GM12878 (cell line): Measurements from ENCODE around the gene NUP62. TPM values are rescaled to one million over a fixed set of nuclear protein-coding genes. Genes with fewer than 3 reads are reported as not detected.
A peak's percentile ranks its signal among the peaks of the same experiment; 100 is the strongest.

Experiments
- ATAC-seq: fragments of 200-7000 bp; cut with Tn5 transposase; 3 replicates; pipeline ENCODE4 v1.9.1; 2020; ENCODE audit warnings: mild to moderate bottlenecking, moderate library complexity
- BruUV-seq: library from RNA; stranded (reverse); fragments of 400-500 nt; replicated peaks from 2 replicates; lab custom pipeline; 2021; lab: Mats Ljungman, UMichigan
- CTCF ChIA-PET: fragments of 300-600 bp; sonication (Branson Sonifier 250); formaldehyde crosslinking; extraction: SDS; loops from one replicate; lab custom pipeline; 2021; ENCODE audit warnings: inconsistent platforms; lab: Yijun Ruan, JAX
- POLR2A ChIA-PET: fragments of 350-600 bp; formaldehyde crosslinking; extraction: SDS; loops from one replicate; lab custom pipeline; 2021; ENCODE audit warnings: inconsistent platforms; lab: Charles Lee
- RAD21 ChIA-PET: fragments of 300-600 bp; sonication (Branson Sonifier 250); formaldehyde crosslinking; loops from one replicate; lab custom pipeline; 2023; ENCODE audit warnings: antibody characterized with exemption; ENCODE audit not compliant: unreplicated experiment; lab: Charles Lee
- SMC1A ChIA-PET: fragments of 300-600 bp; sonication (Branson Sonifier 250); formaldehyde crosslinking; loops from one replicate; lab custom pipeline; 2023; ENCODE audit not compliant: unreplicated experiment, uncharacterized antibody; lab: Charles Lee
- DNase-seq: peaks from one replicate; pipeline ENCODE4 v3.0.0-alpha.2; 2011; ENCODE audit warnings: low read depth, low spot score
- FAIRE-seq: peaks from 3 replicates; lab custom pipeline; 2011; peaks lifted over from hg19 to GRCh38; lab: Jason Lieb, UNC
- H2AFZ ChIP-seq: 2 replicates; pipeline ENCODE4 v1.6.0; 2011; ENCODE audit warnings: low read depth, low read length, control low read depth; ENCODE audit not compliant: control insufficient read depth
- H3K27ac ChIP-seq: 2 replicates; pipeline ENCODE4 v1.5.1; 2011; ENCODE audit warnings: control low read depth; ENCODE audit not compliant: control insufficient read depth, insufficient read depth
- H3K27me3 ChIP-seq, 2 experiments: replicated peaks in 1 of 2; 2 replicates each; pipeline versions ENCODE4 v1.6.0 to v1.6.1; 2011; ENCODE audit warnings: low read length in 1 of 2; ENCODE audit not compliant: control insufficient read depth in 2 of 2, insufficient read depth in 2 of 2
- H3K36me3 ChIP-seq, 2 experiments: 2 replicates each; pipeline ENCODE4 v1.5.1; 2011; ENCODE audit warnings: low read length in 1 of 2; ENCODE audit not compliant: control insufficient read depth in 2 of 2, insufficient read depth in 2 of 2
- H3K4me1 ChIP-seq: 2 replicates; pipeline ENCODE4 v1.6.1; 2011; ENCODE audit warnings: mild to moderate bottlenecking, low read length, moderate library complexity, mixed read lengths; ENCODE audit not compliant: control insufficient read depth, insufficient read depth
- H3K4me2 ChIP-seq: 2 replicates; pipeline ENCODE4 v1.6.0; 2011; ENCODE audit warnings: control low read depth; ENCODE audit not compliant: control insufficient read depth, insufficient read depth
- H3K4me3 ChIP-seq: fragments of 200-600 bp; sonication (generic); 2 replicates; pipeline ENCODE4 v1.5.1; 2016
- H3K79me2 ChIP-seq: 2 replicates; pipeline ENCODE4 v1.6.0; 2011; ENCODE audit warnings: low read length; ENCODE audit not compliant: control insufficient read depth, insufficient read depth
- H3K9ac ChIP-seq: 2 replicates; pipeline ENCODE4 v1.8.0; 2011; ENCODE audit warnings: low read length, control low read depth, mixed read lengths; ENCODE audit not compliant: control insufficient read depth, insufficient read depth
- H3K9me3 ChIP-seq: replicated peaks from 3 replicates; pipeline ENCODE4 v1.5.1; 2011; ENCODE audit warnings: mild to moderate bottlenecking, low read length; ENCODE audit not compliant: control insufficient read depth, insufficient read depth
- H4K20me1 ChIP-seq: 2 replicates; pipeline ENCODE4 v1.6.0; 2011; ENCODE audit not compliant: control insufficient read depth, insufficient read depth
- BCL3 ChIP-seq: IDR thresholded peaks from 2 replicates; pipeline ENCODE4 v1.6.1; 2011; ENCODE audit warnings: borderline replicate concordance, low read depth, mild to moderate bottlenecking, moderate library complexity, low read length; ENCODE audit not compliant: insufficient read depth, poor library complexity, severe bottlenecking
- BCLAF1 ChIP-seq: fragments of 450-650 bp; IDR thresholded peaks from 2 replicates; pipeline ENCODE4 v1.6.1; 2017; ENCODE audit warnings: antibody characterized with exemption, mild to moderate bottlenecking, moderate library complexity
- CBFB ChIP-seq: IDR thresholded peaks from 2 replicates; pipeline ENCODE4 v1.6.1; 2016; ENCODE audit warnings: antibody characterized with exemption, low read depth
- CHD1 ChIP-seq: IDR thresholded peaks from 2 replicates; pipeline ENCODE4 v1.6.1; 2012; ENCODE audit warnings: low read depth, low read length, improper control_type of control experiment
- FOXK2 ChIP-seq: fragments of 450-650 bp; IDR thresholded peaks from 2 replicates; pipeline ENCODE4 v1.6.1; 2017; ENCODE audit warnings: mild to moderate bottlenecking, moderate library complexity
- GABPA ChIP-seq: IDR thresholded peaks from 2 replicates; pipeline ENCODE4 v1.6.1; 2014; ENCODE audit warnings: antibody characterized with exemption, low read depth, mild to moderate bottlenecking, inconsistent platforms
- IRF4 ChIP-seq: IDR thresholded peaks from 2 replicates; pipeline ENCODE4 v1.6.1; 2011; ENCODE audit warnings: low read depth, low read length
- KLF5 ChIP-seq: fragments of 450-650 bp; IDR thresholded peaks from 2 replicates; pipeline ENCODE4 v1.6.1; 2014; ENCODE audit warnings: mild to moderate bottlenecking; ENCODE audit not compliant: partially characterized antibody
- LARP7 ChIP-seq: fragments of 450-650 bp; IDR thresholded peaks from 2 replicates; pipeline ENCODE4 v1.6.1; 2017; ENCODE audit warnings: mild to moderate bottlenecking
- NFIC ChIP-seq: IDR thresholded peaks from 2 replicates; pipeline ENCODE4 v1.6.1; 2012; ENCODE audit warnings: low read depth, mild to moderate bottlenecking, inconsistent platforms, low read length, moderate library complexity
- NFXL1 ChIP-seq: fragments of 450-650 bp; IDR thresholded peaks from 2 replicates; pipeline ENCODE4 v1.6.1; 2017; ENCODE audit warnings: antibody characterized with exemption, mild to moderate bottlenecking, borderline replicate concordance
- NKRF ChIP-seq: fragments of 450-650 bp; conservative IDR thresholded peaks from 2 replicates; pipeline ENCODE4 v1.6.1; 2017; ENCODE audit warnings: mild to moderate bottlenecking, moderate library complexity
- NR2C1 ChIP-seq: fragments of 450-650 bp; IDR thresholded peaks from 2 replicates; pipeline ENCODE4 v1.6.1; 2017; ENCODE audit warnings: antibody characterized with exemption, mild to moderate bottlenecking, moderate library complexity
- NR2F1 ChIP-seq: fragments of 450-650 bp; conservative IDR thresholded peaks from 2 replicates; pipeline ENCODE4 v1.6.1; 2017; ENCODE audit warnings: mild to moderate bottlenecking
- POU2F2 ChIP-seq: IDR thresholded peaks from 3 replicates; pipeline ENCODE4 v1.6.1; 2011; ENCODE audit warnings: low read depth, mild to moderate bottlenecking, low read length, borderline replicate concordance
- ZBED1 ChIP-seq: IDR thresholded peaks from 2 replicates; pipeline ENCODE4 v1.6.1; 2016; ENCODE audit warnings: borderline replicate concordance
- ZNF274 ChIP-seq: IDR thresholded peaks from one replicate; pipeline ENCODE4 v1.8.0; 2011; ENCODE audit not compliant: insufficient read length, insufficient read depth
- WGBS: methylation state at CpG from one replicate; pipeline ENCODE4 v1.1.6; 2016; ENCODE audit warnings: low lambda C conversion rate; ENCODE audit not compliant: insufficient replicate concordance, insufficient coverage; ENCODE audit errors: missing lambda C conversion rate; 5-methylcytosine and 5-hydroxymethylcytosine counted together
- in situ Hi-C: fragments of 300-500 bp; cut with MboI; formaldehyde crosslinking; loops from 9 replicates; pipeline ENCODE4 v1.14.3; 2018; ENCODE audit warnings: mixed read lengths
- intact Hi-C: fragments of 100-400 bp; cut with micrococcal nuclease; formaldehyde crosslinking; loops from one replicate; pipeline ENCODE4 v1.14.2; 2022; ENCODE audit not compliant: unreplicated experiment
- polyA plus RNA-seq, 11 experiments: library from polyadenylated mRNA; depleted of rRNA in 4 of 11; unstranded in 6 of 11; stranded (reverse) in 5 of 11; fragments of >200 nt; fragmentation: Nextera tagmentation in 4 of 11; fragmentation: Illumina TruSeq in 1 of 11; extraction: Ambion mirVana in 4 of 11; extraction: Trizol in 1 of 11; gene quantifications; 1 replicate in 1 of 11; 2 replicates in 10 of 11; pipeline versions ENCODE4 v1.2.1 to v1.2.3, GENCODE V29; 2011 to 2016; ENCODE audit warnings: inconsistent platforms in 2 of 11, missing spikeins in 2 of 11, low read depth in 1 of 11
- total RNA-seq, 4 experiments: library from RNA; depleted of rRNA in 3 of 4; stranded (reverse); fragments of >200 nt in 3 of 4; fragmentation: Illumina TruSeq in 1 of 4; extraction: Trizol in 1 of 4; gene quantifications; 2 replicates each; pipeline versions ENCODE4 v1.2.1 to v1.2.3, GENCODE V29; 2013 to 2021

The NUP62 gene
- total and polyA plus RNA-seq, 10 of the 15 experiments (the other 5 are each of a cell fraction or from before 2014, with no cell fraction given): 19.5 to 110 (median 66.9) TPM

DNA sequence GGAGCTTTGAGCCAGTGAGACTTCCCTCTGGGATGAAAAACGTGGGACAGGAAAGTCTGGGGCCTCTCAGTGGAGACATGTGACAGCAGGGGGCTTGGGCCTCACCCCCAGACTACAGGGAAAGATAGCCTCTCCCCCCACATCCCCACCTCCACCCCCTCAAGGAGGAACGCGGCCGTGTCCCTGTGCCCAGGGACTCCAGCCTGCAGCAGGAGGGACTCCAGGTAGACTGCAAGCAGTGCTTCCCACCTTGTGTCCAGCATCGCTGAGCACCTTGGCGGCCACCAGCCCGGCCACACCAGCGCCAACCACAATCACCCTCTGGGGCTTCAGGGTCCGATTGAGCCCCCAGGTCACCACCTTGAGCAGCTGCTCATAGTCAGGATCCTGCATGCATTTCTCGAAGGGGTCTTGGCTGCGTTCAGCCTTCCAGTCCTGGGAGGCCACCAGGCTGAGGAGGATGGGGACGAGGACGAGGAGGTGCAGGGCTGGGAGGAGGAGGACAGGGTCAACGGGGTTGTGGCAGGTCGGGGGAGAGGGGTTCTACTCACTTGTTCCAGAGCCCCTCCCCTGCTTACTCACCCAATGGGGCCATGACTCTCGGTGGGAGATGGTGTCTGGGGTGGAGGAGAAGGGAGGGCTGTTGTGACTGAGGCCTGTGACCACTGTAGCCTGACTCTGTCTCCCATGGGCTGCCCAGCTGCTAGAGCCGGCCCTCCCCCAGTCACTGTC is 33.6 kb downstream of the NUP62 start:
- in situ Hi-C loops: loop anchor here (25.0 kb wide), 1 partner anchor 1258 kb away; the partner anchor contains the start of genes CA11 and DBP
- intact Hi-C loops: loop anchor here (2.0 kb wide), 2 partner anchors 19 to 33 kb away; partner anchors contain the start of genes AKT1S1, ATF5, NUP62 and TBC1D17
- ChIA-PET CTCF (interaction anchor here (0.8 to 6.3 kb wide), 7 partner anchors 9 to 88 kb away, joined by 3 to 71 read pairs (median 3); partner anchors contain the start of gene NUP62), POLR2A (interaction anchor here (0.6 to 8.2 kb wide), 14 partner anchors 8 to 525 kb away, joined by 3 to 116 read pairs (median 8); partner anchors contain the start of genes AKT1S1, ATF5, NUP62 and TBC1D17), RAD21 (interaction anchor here (1.1 to 5.4 kb wide), 7 partner anchors 9 to 32 kb away, joined by 3 to 66 read pairs (median 26); partner anchors contain the start of genes ATF5 and NUP62), SMC1A (interaction anchor here (2.4 to 7.3 kb wide), 3 partner anchors 9 to 32 kb away, joined by 6 to 110 read pairs (median 78); partner anchors contain the start of genes ATF5 and NUP62)
- FAIRE-seq: peak; percentile 70
- Histone ChIP-seq H3K27me3 (no peaks in the 10 kb centered on the region), H3K79me2 (peaks cover 42% of the 10 kb centered on the region), H4K20me1 (no peaks in the 10 kb centered on the region), H3K9ac (peak overlapping the region; percentile 78), H3K9me3 (no peaks in the 10 kb centered on the region; the same call in 2 of the 3 replicates), H3K27ac (peak overlapping the region; percentile 91), H3K36me3 (no peaks in the 10 kb centered on the region; a peak in 2 of 4 replicates), H3K4me1 (peaks cover 39% of the 10 kb centered on the region), H3K4me3 (peak overlapping the region; percentile 77), H2AFZ (no peak overlapping the region; the same call in none of the 2 replicates), H3K4me2 (peak overlapping the region; percentile 86)
- no peak for DNase-seq
- WGBS: 2% methylated on average over 17 of the region's 17 CpGs
- TSS peak; percentile 82 for BruUV-seq
- ATAC-seq: peak; percentile 41
- TF ChIP-seq BCLAF1 (no peak), BCL3 (no peak), LARP7 (0 out of 2 replicates have a peak, but pooled peaks have one; percentile 22), NFXL1 (no peak), FOXK2 (no peak), NKRF (no peak; the same call in 1 of the 2 replicates), GABPA (no peak), NR2F1 (peak; percentile 52; the same call in 1 of the 2 replicates), ZBED1 (no peak), KLF5 (no peak), NR2C1 (no peak), POU2F2 (0 out of 3 replicates have a peak, but pooled peaks have one; percentile 37), ZNF274 (no peak), CBFB (0 out of 2 replicates have a peak, but pooled peaks have one; percentile 28), NFIC (no peak), CHD1 (no peak), IRF4 (0 out of 2 replicates have a peak, but pooled peaks have one; percentile 9)
